VCaP (cell line): ENCODE measurements around the gene KIAA0753.

Source experiments
- H3K27ac ChIP-seq: fragments of 450-650 bp; 2 replicates; pipeline ENCODE4 v1.5.1; 2017
- TF ChIP-seq, protein P1 (sequence below): fragments of 450-650 bp; conservative IDR thresholded peaks from 2 replicates; pipeline ENCODE4 v1.5.1; 2017; ENCODE audit warnings: mild to moderate bottlenecking, moderate library complexity

KIAA0753 gene

DNA sequence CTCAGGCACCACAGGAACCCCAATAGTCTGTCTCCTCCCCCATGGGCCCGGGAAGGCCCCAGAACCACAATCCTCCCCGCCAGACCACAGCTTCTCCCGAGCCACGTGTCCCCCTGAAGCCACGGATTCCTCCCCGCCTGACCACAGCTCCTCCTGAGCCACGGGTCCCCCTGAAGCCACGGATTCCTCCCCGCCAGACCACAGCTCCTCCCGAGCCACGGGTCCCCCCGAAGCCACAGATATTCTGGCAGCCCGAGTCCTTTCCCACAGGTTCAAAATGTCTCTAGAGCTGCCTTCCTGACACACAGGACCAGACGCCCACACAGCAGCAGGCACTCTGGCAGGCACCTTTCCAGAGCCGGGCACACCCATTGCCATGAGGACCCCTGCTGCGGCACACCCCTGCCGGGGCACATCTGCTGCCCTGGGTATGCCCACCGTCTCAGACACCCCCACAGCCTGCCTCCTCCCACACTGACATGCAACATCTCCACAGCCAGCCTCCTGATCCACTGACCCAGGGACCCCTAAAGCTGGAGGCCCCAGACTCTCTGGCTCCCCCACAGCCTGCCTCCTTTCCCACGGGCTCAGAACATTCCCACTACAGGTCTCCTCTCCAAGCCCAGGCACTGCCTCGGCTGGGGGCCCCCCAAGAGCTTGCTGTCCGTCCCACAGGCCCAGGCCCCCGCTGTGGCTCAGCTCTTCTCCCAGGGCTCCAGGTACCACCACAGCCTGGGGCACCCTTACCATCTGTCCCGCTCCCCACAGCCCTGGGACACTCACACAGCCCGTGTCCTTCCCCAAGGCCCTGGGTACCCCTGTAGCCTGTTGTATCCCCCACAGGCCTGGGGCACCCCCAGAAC is 2.2 kb downstream of the KIAA0753 start:
- H3K27ac ChIP-seq, result no peak overlapping the region; the same call in 1 of the 2 replicates
- TF ChIP-seq, protein P1, sequence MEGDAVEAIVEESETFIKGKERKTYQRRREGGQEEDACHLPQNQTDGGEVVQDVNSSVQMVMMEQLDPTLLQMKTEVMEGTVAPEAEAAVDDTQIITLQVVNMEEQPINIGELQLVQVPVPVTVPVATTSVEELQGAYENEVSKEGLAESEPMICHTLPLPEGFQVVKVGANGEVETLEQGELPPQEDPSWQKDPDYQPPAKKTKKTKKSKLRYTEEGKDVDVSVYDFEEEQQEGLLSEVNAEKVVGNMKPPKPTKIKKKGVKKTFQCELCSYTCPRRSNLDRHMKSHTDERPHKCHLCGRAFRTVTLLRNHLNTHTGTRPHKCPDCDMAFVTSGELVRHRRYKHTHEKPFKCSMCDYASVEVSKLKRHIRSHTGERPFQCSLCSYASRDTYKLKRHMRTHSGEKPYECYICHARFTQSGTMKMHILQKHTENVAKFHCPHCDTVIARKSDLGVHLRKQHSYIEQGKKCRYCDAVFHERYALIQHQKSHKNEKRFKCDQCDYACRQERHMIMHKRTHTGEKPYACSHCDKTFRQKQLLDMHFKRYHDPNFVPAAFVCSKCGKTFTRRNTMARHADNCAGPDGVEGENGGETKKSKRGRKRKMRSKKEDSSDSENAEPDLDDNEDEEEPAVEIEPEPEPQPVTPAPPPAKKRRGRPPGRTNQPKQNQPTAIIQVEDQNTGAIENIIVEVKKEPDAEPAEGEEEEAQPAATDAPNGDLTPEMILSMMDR, result no peak

DNA sequence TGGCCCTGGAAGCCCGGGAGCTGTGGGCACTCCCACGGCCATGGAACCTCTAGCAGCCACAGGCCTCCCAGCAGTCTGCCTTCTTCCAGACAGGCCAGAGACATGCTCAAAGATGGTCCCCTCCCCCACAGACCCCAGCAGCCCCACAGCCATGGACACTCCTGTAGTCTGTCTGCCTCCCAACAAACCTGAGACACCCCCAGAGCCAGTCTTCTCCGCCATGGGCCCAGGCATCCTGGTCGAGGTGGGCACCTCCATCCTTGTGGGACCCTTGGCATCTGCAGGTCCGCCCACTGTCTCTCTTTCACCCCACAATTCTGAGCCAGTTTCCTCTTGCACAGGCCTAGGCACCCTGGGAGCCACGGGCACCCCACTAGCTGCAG is 3.1 kb downstream of the KIAA0753 start:
- no peak overlapping the region for H3K27ac ChIP-seq
- TF ChIP-seq, protein P1, result no peak

DNA sequence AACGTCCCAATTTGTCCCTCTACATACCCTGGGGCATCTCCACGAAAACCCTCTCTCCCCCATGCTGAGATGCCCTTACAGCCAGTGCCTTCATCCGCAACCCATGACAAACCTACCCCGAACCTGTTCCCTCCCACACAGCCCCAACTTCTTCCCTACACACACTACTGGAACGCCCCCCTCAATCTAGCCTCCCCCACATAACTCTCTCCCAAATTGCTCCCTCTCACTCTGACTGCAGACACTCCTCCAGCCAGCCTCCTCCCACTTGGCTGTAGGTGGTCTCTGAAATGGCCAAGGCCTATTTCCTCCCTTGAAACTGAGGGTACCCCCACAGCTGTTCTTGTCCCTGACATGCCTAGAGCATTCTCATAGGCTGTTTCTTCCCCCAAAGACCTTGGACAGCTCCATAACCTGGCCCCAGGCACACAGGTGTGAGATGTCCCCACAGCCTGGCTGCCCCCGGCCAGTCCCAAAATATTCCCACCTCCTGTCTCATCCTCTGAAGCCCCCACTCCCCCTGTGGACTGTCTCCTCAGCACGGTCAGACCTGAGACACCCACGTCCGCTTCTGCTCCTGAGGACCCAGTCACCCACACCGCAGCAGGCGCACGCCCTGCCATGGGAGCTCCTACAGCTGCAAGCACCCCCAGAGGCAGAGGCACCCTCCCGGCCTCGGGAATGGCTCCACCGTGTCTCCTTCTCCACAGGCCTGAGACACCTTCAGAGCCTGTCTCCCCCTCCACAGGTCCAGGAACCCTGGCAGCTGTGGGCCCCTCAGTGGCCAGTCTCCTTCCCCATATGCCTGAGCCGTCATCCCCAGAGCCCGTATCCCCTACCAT is 3.7 kb downstream of the KIAA0753 start:
- TF ChIP-seq, protein P1, result no peak
- no peak overlapping the region for H3K27ac ChIP-seq

DNA sequence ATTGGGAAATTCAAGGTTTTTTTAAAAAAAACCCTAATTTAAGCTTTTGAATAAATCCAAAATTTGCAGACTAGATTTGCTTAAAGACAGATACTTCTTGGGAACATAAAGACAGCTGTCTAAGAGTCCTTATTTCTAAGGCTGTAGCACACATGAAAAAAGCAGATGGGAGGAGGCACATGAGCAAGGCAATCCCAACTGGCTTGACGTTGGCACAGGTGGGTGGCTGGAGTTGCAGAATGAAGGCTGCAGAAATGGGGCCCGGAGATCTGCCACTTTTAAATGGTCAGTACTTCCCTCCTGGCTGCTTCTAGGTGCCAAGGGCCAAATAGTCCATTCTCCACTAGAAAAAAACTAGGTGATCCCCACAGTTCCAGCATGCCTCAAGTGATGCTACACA is 4.4 kb downstream of the KIAA0753 start:
- TF ChIP-seq, protein P1, result no peak
- H3K27ac ChIP-seq, result no peak overlapping the region

DNA sequence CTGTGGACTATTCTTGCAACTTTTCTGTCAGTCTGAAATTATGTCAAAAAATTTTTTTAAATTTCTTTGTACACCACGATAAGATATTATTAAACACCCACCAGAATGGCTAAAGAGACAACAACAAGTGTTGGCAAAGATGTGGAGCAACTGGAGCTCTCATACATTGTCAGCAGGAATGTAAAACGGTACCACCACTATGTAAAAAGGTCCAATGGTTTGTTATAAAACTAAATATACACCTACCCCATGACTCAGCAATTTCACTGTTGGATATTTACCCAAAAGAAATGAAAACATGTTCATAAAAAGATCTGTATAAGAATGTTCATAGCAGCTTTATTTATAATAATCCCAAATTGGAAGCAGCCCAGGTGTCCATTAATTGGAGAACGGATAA is 7.2 kb downstream of the KIAA0753 start:
- TF ChIP-seq, protein P1, result no peak

DNA sequence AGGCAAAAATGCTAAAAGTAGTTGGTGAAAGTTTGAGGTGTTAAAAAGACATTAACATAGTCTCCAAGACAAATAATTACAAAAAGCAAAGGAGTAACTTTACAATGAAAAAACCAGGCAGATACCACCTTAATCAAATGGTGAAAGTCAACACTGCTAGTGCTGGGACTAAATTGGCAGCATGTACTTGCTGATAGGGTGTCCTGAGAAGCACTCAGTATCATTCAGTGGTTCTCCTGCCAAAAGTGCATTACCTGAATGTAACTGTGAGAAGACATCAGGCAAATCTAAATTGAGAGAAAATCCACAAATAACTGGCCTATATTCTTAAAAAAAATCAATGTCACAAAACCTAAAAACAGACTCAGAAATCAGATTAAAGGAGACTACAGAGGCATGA is 8.0 kb downstream of the KIAA0753 start:
- H3K27ac ChIP-seq, result no peak overlapping the region
- TF ChIP-seq, protein P1, result no peak

More for the DNA sequence above, 7.2 kb downstream of the KIAA0753 start:
- no peak overlapping the region for H3K27ac ChIP-seq

DNA sequence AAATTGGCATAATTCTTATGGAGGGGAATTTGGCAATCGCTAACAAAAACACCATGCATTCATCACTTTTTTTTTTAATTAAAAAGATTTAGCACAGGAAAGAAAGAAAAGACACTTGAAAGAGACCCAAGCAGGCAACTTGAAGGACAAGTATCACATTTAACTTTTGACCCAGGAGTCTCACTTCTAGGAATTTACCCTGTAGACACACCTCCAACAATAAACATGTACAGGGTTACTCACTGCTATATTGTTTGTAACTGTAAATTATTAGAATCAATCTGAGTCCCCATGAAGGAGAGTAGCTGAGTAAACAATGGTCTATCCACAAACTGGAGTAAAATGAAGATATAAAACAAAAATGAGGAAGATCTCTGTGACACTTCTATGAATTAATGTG is 10.1 kb downstream of the KIAA0753 start:
- TF ChIP-seq, protein P1, result no peak
- no peak overlapping the region for H3K27ac ChIP-seq
